Transverse colon (tissue), 3 donors: ENCODE data around the gene CDH12.

ENCODE experiments used
- EP300 ChIP-seq: sonication (generic); formaldehyde crosslinking; IDR thresholded peaks from one replicate; pipeline ENCODE4 v1.6.1; 2017; ENCODE audit warnings: antibody characterized with exemption, low read depth
- POLR2A ChIP-seq: fragments of 450-650 bp; IDR thresholded peaks from one replicate; pipeline ENCODE4 v1.6.1; 2016; ENCODE audit warnings: antibody characterized with exemption, mild to moderate bottlenecking, moderate library complexity
- POLR2AphosphoS5 ChIP-seq, 3 donors: sonication (generic); formaldehyde crosslinking; IDR thresholded peaks; one replicate each; pipeline ENCODE4 v1.6.1; 2016; ENCODE audit warnings: antibody characterized with exemption in 3 of 3

DNA sequence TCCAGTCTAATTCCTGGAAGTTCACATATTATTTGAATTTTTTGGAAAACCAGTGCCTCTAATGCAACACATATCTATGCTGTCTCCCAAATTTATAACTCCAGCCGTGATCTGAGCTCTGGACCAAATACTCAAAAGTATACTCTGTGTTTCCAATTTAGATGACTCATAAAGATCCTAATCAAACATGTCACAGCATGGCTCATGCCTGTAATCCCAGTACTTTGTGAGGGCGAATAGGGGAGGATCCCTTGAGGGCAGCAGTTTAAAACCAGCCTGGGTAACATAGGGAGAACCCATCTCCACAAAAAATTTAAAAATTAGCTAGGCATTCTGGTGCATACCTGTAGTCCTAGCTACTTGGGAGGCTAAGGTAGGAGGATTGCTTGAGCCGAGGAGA lies 388.0 kb downstream of the CDH12 start:
- TF ChIP-seq POLR2A: no peak
- no peak for TF ChIP-seq EP300
- no peak for TF ChIP-seq POLR2AphosphoS5 (IDR thresholded peaks at IDR 0.05)
